GM18505 (cell line): Measurements from ENCODE around the gene EP400.
A peak's percentile ranks its signal among the peaks of the same experiment; 100 is the strongest.
"Not testable (repeated sequence)": the region's sequence is repeated elsewhere in the genome, so short reads cannot be mapped to it uniquely, and the experiment has no call there.

Experiments
- ATAC-seq: cut with Tn5 transposase; IDR thresholded peaks from one replicate; pipeline ENCODE4 v1.9.1; 2021; ENCODE audit not compliant: unreplicated experiment
- POLR2A ChIP-seq: IDR thresholded peaks from 4 replicates; pipeline ENCODE4 v1.6.1; 2011; ENCODE audit warnings: borderline replicate concordance; ENCODE audit not compliant: insufficient read depth, insufficient read length; ENCODE audit errors: extremely low read depth

EP400 gene

DNA sequence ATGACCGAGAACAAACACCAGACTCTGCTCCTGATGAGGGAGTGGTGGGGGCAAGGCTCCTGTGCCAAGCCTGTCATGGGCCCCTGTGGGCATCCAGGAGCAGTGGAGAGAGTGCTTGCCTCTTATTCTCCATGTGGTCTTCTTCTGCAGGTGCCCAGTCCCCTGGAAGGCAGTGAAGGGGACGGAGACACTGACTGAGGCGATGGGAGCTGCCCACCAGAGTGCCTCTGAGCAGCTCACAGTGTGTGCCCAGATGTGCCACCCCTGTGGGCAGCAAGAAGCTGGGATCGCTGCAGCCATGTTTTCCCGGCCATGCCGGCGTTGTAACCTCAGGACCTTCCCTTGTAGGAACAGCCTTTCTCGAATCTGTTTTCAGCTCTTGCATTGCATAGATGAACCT lies 6.4 kb upstream of the EP400 start:
- no peak for ATAC-seq
- TF ChIP-seq POLR2A, result no peak

DNA sequence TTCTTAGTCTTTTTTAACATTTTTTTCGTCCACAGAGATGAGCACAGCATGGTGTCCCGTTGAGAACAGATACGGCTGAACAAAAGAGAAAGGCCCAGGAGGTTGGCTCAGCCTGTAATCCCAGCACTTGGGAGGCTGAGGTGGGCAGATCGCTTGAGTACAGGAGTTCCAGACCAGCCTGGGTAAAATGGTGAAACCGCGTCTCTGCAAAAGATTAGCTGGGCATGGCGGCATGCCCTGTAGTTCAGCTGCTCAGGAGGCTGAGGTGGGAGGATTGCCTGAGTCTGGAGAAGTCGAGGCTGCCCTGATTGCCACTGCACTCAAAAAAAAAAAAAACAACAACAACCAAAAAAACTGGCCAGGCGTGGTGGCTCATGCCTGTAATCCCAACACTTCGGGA lies 5.9 kb upstream of the EP400 start:
- no peak for TF ChIP-seq POLR2A
- ATAC-seq, result no peak

DNA sequence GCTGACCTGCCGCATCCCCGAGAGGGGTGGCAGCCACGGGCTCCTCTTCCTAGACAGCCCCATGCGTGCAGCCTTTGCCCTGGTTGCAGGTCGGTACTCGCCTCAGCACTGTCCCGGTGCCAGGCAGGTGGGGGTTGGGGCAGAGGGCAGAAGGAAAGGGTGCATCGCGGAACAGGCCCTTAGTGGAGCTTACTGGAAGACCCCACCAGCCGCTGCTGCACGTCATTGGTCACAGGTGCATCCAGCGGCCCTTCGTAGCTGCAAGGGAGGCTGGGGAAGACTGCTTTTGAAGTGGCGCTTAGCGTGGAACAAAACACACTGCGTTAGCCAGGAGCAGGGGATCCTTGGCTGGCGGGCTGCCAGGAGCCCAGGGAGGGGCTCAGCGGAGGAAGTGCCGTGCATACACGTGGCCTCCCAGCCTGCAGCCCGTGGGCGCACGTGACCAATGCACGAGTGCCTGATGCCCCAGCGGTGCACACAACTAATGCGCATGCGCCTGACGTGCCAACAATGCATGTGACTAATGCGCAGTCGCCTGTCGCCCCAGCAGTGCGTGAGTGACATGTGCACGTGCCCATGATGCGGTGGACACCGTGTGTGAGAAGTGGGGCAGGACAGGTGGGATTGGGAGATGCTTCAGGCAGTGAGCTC lies 5.0 kb upstream of the EP400 start:
- TF ChIP-seq POLR2A, result peak; percentile 13
- ATAC-seq, result no peak

DNA sequence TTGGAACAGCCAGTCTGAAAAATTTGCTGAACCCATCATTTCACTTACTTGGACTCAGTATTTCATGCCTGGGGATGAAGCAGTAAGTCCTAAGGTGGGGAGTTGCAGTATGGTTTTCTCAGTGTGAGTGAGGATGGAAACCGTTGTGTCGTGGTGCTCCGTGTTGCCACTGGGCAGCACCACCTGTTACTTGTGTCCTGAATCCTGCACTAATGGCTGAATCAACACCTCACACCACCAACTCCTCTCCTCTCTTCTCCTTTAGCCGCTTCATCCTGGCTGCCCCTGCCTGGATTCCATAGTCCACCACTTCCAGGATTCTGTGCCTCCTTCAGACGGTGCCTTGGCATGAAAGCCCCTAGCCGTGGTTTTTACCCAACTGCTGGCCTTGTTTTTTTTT lies 3.0 kb upstream of the EP400 start:
- no peak for ATAC-seq
- TF ChIP-seq POLR2A, result no peak

DNA sequence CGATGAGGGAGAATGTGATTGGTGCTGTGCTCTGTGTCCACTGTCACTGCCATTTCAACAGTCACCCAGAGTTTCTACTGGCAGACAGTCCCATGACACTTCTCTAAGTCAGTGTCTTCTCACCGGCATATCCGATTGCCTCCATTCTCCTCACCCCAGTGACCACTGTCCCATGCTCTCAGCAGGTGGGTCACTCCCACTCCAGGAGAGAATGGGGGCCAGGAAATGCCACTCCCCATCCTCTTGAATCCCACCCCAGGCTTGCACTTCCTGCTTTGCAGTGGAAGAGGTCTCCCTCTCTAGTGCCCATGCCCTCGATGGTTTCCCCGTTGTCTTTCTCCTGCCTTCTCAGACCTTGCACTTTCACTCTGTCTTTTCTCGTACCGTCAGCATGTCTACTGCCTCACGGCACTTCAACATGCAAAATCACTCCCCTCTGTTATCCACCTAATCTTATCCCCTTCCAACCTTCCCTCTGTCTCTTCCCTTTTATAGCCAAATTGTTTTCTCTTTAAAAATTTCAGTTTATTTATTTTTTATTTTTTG lies 2.2 kb upstream of the EP400 start:
- ATAC-seq, result no peak
- TF ChIP-seq POLR2A, result no peak

DNA sequence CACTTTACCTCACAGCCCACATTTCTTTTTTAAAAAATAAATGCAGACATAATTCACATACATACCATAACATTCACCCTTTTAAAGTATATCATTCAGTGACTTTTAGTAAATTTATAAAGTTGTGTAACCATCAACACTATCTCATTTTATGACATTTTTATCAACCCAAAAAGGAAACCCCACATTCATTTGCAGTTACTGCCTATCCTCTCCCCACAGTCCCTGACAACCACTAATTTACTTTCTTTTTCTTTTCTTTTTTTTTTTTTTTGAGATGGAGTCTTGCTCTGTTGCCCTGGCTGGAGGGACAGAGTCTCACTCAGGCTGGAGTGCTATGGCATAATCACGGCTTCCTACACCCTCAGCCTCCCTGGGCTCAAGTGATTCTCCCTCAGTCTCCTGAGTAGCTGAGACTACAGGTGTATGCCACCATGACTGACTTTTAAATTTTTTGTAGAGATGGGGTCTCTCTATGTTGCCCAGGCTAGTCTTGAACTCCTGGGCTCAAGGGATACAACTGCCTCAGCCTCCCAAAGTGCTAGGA lies 1.5 kb upstream of the EP400 start:
- no peak for TF ChIP-seq POLR2A
- no peak for ATAC-seq

DNA sequence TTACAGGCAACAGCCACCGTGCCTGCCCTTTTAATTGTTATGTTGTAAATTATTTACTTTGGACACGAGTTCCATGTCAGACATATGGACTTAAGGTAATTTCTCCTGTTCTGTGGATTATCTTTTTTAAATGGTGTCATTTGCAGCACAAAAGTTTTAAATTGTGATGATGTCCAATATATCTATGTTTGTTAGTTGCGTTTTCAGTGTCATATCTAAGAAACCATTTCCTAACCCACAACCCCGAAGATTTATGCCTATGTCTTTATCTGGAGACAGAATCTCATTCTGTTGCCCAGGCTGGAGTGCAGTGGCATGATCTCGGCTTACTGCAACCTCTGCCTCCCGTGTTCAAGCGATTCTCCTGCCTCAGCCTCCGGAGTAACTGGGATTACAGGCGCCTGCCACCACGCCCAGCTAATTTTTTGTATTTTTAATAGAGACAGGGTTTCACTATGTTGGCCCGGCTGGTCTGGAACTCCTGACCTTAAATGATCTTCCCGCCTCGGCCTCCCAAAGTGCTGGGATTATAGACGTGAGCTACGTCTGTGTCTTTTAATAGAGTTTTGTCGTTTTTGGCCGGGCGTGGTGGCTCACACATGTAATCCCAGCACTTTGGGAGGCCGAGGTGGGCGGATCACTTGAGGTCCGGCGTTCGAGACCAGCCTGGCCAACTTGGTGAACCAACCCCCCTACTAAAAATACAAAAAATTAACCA lies 870 bp upstream of the EP400 start:
- ATAC-seq, result not testable (repeated sequence)

DNA sequence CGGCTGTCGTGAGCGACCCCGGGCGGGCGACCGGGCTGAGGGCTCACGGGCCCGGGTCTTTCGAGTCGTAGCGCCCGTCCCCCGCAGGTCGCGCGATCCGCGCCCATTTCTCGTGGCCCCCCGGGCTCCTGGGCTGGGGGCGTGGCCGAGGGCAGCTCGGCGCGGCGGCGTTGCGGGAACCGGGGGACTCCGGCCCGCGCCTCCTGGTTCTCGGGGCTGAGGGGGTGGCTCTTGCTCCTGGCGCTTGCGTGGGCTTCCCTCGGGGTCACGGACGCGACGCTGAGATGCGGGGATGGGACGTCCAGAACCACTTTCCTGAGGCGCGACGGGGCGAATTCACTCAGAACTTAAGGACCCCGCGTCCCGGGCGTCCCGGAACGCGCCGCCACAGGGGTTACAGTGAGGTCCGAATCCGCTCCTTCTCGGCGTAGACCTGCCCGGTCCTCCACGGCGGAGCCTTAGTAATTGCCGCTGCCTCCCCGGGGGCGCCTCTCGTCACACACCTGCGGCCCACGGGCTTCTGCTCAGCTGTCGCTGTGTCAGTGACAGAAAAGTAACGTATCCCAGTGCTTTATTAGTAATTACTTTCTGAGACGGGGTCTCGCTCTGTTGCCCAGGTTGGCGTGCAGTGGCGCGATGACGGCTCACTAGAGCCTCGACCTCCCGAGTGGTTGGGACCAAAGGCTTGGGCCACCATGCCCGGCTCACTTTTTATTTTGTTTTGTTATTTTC lies 606 bp downstream of the EP400 start:
- TF ChIP-seq POLR2A, result peak; percentile 4
- ATAC-seq, result peak; percentile 28

DNA sequence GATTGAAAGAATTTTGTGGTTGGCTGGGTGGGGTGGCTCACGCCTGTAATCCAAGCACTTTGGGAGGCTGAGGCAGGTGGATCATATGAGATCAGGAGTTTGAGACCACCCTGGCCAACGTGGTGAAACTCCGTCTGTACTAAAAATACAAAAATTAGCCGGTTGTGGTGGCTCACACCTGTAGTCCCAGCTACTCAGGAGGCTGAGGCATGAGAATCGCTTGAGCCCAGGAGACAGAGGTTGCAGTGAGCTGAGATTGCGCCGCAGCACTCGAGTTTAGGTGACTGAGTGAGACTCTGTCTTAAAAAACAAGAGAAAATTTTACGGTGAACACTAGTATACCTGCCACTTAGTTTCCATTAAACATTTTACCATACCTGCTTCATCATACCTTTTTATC lies 4.1 kb downstream of the EP400 start:
- ATAC-seq, result not testable (repeated sequence)

DNA sequence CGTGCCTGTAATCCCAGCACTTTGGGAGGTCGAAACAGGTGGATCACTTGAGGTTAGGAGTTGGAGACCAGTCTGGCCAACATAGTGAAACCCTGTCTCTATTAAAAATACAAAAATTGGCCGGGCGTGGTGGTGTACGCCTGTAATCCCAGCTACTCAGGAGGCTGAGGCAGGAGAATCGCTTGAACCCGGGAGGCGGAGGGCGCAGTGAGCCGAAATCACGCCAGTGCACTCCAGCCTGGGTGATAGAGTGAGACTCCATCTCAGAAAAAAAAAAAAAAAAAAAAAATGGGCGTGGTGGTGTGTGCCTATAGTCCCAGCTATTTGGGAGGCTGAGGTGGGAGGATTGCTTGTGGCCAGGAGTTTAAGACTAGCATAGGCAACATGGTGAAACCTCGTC lies 4.7 kb downstream of the EP400 start:
- ATAC-seq, result not testable (repeated sequence)

DNA sequence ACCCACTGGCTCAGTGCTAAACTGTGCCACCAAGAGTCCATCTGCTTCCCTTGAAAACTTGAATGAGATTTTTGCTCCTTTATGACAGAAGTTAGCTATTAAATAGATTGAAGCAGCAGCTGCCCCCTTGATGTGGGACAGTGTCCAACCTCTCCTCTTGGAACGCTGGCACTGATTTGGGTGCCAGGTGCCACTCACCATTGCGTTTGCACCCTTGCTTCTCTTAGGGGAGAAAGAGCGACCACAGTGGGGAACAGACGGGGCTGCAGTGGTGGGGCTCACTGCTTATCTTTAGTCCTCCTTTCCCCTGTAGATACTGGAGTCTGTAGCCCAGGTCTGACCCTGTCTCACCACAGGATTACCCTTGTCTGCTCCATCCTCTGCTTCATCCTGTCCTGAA lies 9.4 kb downstream of the EP400 start:
- no peak for TF ChIP-seq POLR2A
- ATAC-seq, result no peak

DNA sequence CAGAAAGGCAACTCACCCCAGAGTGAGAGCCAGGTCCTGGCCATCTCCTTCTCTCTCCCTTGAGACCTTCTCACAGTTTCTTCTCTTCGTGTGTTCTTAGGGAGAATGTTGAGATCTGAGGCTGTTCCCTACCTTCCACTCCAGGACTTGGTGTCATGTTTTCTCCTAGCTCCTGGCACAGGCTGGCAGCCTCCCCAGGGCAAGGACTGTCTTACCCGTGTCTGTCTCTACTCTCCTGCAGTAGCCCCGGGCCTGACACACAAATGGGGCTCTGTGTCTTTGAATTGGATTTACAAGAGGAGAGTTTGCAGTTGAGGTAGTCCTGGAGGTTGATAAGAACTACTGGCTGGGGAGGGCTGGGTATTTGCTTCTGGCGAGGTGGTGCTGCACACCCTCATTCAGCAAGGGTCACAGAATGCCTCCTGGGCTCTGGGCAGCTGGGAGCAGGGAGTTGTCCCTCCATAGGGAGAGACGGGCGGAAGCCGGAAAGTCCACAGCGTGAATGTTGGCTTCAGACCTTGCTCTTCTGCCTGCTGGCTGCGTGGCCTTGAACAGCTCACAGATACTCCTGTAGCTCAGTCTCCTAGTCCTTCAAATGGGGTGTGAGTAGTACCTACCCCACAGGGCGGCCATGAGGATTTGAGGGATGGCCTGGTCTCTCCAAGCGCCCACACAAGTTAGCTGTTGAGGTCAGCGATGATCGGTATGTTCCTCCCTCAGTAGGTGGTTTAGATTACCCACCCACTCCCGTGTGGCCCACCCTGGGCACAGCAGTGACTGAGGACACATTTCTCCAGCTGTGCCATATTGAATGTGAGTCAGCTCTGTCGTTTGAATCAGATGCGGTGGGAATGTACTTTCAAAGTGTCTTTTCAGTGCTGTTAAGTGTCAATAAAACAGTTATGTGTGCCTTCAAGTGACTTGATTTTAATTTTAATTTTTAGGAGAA lies 10.2 kb downstream of the EP400 start:
- no peak for TF ChIP-seq POLR2A
- ATAC-seq, result no peak

DNA sequence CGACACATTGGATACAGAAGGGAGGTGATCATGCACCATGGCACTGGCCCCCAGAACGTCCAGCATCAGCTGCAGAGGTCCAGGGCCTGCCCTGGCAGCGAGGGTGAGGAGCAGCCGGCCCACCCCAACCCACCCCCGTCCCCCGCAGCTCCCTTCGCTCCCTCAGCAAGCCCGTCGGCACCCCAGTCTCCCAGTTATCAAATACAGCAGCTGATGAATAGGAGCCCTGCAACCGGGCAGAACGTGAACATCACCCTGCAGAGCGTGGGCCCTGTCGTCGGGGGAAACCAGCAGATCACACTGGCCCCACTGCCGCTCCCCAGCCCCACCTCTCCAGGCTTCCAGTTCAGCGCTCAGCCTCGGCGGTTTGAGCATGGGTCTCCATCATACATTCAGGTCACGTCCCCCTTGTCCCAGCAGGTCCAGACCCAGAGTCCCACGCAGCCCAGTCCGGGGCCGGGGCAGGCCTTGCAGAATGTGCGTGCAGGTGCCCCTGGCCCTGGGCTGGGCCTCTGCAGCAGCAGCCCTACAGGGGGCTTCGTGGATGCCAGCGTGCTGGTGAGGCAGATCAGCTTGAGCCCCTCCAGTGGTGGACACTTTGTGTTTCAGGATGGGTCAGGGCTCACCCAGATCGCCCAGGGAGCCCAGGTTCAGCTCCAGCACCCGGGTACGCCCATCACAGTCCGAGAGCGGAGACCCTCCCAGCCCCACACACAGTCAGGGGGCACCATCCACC lies 11.0 kb downstream of the EP400 start:
- not testable (repeated sequence) for ATAC-seq

DNA sequence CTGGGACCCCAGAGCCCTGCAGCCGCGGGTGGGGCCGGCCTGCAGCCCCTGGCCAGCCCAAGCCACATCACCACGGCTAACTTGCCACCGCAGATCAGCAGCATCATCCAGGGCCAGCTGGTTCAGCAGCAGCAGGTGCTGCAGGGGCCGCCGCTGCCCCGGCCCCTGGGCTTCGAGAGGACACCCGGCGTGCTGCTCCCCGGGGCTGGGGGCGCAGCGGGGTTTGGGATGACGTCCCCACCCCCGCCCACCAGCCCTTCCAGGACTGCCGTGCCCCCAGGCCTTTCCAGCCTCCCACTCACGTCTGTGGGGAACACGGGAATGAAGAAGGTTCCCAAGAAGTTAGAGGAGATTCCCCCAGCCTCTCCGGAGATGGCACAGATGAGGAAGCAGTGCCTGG lies 11.6 kb downstream of the EP400 start:
- not testable (repeated sequence) for ATAC-seq
